Measurements from ENCODE around the gene C1orf116. TPM values are rescaled to one million over a fixed set of nuclear protein-coding genes. Genes with fewer than 3 reads are reported as not detected.

C1orf116 gene
- total RNA-seq, 1 donor from 2014 or later, result 0.08 TPM

- Mint-ChIP-seq H3K36me3 (ENCODE audit: low read depth, unreplicated experiment) (no peaks in the 10 kb centered on the region), H3K9me3 (ENCODE audit: unreplicated experiment) (no peaks in the 10 kb centered on the region), H3K4me1 (ENCODE audit: unreplicated experiment) (peaks cover 9% of the 10 kb centered on the region), H3K27me3 (ENCODE audit: unreplicated experiment) (peaks cover 3% of the 10 kb centered on the region), H3K27ac (ENCODE audit: unreplicated experiment) (no peak overlapping the region), H3K4me3 (ENCODE audit: unreplicated experiment) (no peak overlapping the region)
- no peak for DNase-seq (ENCODE audit: low spot score)
- TF ChIP-seq CTCF (IDR thresholded peaks at IDR 0.05; ENCODE audit: unreplicated experiment), result no peak
These were observed 19.1 kb downstream of the C1orf116 start for GRCh38 chr1:207013321-207014085.

GRCh38 chr1:207010726-207011125 is 21.8 kb downstream of the C1orf116 start:
- no peaks in the 10 kb centered on the region for H3K36me3 Mint-ChIP-seq (ENCODE audit: low read depth, unreplicated experiment)
- no peaks in the 10 kb centered on the region for H3K9me3 Mint-ChIP-seq (ENCODE audit: unreplicated experiment)
- no peak overlapping the region for H3K27ac Mint-ChIP-seq (ENCODE audit: unreplicated experiment)
- H3K4me3 Mint-ChIP-seq (ENCODE audit: unreplicated experiment), result no peak overlapping the region
- no peak for TF ChIP-seq CTCF (IDR thresholded peaks at IDR 0.05; ENCODE audit: unreplicated experiment)
- H3K4me1 Mint-ChIP-seq (ENCODE audit: unreplicated experiment), result peaks cover 9% of the 10 kb centered on the region
- peaks cover 3% of the 10 kb centered on the region for H3K27me3 Mint-ChIP-seq (ENCODE audit: unreplicated experiment)
- DNase-seq (ENCODE audit: low spot score), result no peak

GRCh38 chr1:207009945-207010344 is 22.6 kb downstream of the C1orf116 start:
- TF ChIP-seq CTCF (IDR thresholded peaks at IDR 0.05; ENCODE audit: unreplicated experiment), result no peak
- Mint-ChIP-seq H3K9me3 (ENCODE audit: unreplicated experiment) (no peaks in the 10 kb centered on the region), H3K4me3 (ENCODE audit: unreplicated experiment) (no peak overlapping the region), H3K27me3 (ENCODE audit: unreplicated experiment) (peaks cover 1% of the 10 kb centered on the region), H3K36me3 (ENCODE audit: low read depth, unreplicated experiment) (no peaks in the 10 kb centered on the region), H3K4me1 (ENCODE audit: unreplicated experiment) (peaks cover 11% of the 10 kb centered on the region), H3K27ac (ENCODE audit: unreplicated experiment) (no peak overlapping the region)
- no peak for DNase-seq (ENCODE audit: low spot score)

- no peaks in the 10 kb centered on the region for H3K9me3 Mint-ChIP-seq (ENCODE audit: unreplicated experiment)
- no peak overlapping the region for H3K27ac Mint-ChIP-seq (ENCODE audit: unreplicated experiment)
- TF ChIP-seq CTCF (IDR thresholded peaks at IDR 0.05; ENCODE audit: unreplicated experiment), result no peak
- H3K4me3 Mint-ChIP-seq (ENCODE audit: unreplicated experiment), result no peak overlapping the region
- H3K4me1 Mint-ChIP-seq (ENCODE audit: unreplicated experiment), result peaks cover 12% of the 10 kb centered on the region
- no peak for DNase-seq (ENCODE audit: low spot score)
- H3K36me3 Mint-ChIP-seq (ENCODE audit: low read depth, unreplicated experiment), result no peaks in the 10 kb centered on the region
- no peaks in the 10 kb centered on the region for H3K27me3 Mint-ChIP-seq (ENCODE audit: unreplicated experiment)
These were observed 23.2 kb downstream of the C1orf116 start for GRCh38 chr1:207009182-207009850.
